HCEC 1CT (cell line): ENCODE measurements around the gene APOB.
A peak's percentile ranks its signal among the peaks of the same experiment; 100 is the strongest.

Source experiments
- DNase-seq: peaks from one replicate; pipeline ENCODE4 v3.0.0-alpha.2; 2017

The APOB gene

DNA sequence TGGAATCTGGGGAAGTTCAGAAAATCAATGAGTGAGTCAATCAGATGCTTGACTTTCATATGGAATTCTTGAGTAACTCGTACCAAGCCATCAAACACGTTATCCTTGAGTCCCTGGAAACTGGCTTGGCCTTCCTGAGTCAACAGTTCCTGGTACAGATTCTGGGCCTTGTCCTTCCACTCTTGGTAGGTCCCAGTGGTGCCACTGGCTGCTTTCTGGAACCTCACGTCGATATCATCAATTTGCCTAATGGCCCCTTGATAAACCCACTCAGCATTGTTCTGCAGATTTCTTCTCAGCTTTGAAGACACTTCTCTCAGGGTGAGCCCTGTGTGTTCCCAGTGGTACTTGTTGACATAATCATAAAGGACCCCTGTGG is 41.1 kb downstream of the APOB start:
- DNase-seq = no peak

DNA sequence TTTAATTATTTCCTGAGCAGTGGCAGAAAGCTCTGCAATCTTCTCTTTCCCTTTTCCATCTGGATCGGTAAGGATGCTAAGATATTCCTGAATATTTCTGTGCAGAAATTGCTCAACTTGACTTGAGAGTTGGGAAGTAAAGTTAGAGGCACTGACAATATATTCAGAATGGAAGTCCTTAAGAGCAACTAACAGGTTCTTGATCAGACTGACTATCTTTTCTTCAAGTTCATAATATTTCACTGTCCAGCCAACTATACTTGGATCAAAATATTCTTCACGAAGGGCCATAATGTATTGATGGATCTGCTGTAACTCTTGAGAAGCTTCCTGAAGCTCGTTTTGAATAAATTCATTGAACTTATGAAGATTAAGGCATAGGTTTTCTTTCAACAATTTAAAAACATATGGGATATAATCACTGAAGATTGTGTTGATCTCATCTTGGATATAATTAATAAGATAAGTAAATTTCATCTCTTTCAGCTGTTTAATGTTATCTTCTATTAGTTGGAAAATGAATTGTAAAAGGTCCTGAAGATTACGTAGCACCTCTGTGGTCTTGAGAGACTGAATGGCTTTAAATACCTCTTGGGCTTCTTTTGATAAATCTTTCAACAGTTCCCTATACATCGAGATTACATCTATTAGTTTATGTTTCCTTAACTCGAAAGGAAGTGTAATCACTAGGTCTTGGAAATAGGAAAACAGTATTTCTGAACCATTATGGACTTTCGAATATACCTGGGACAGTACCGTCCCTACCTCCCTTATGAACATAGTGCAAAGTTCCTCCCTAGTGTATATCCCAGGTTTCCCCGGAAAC is 41.7 kb downstream of the APOB start:
- DNase-seq = no peak

DNA sequence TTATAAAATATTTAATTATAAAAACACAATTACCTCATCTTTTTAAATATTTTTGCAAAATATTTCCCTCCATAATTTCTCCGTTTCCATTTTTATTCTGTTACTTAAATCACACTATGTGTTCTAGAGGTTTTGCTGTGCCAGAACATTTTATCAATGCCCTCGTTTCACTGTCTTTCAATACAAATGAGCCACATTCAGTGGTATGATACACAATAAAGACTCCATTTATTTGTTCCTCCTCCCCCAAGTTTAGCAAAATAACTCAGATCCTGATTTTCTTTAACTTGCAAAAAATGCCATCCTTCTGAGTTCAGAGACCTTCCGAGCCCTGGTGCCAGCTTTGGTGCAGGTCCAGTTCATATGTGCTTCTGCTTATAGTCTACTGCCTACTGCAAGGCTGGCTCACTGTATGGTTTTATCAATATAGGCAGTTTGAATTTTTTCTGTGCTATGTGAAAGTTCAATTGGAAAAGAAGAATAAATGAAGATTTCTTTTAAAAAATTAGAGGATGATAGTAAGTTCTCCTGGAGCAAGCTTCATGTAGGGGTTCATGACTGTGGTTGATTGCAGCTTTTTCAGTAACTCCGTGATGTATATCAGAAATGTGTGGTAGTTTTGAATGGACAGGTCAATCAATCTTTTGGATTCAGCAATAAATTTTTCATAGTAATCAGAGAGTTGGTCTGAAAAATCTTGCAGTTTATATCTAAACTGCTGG is 42.5 kb downstream of the APOB start:
- DNase-seq = no peak

DNA sequence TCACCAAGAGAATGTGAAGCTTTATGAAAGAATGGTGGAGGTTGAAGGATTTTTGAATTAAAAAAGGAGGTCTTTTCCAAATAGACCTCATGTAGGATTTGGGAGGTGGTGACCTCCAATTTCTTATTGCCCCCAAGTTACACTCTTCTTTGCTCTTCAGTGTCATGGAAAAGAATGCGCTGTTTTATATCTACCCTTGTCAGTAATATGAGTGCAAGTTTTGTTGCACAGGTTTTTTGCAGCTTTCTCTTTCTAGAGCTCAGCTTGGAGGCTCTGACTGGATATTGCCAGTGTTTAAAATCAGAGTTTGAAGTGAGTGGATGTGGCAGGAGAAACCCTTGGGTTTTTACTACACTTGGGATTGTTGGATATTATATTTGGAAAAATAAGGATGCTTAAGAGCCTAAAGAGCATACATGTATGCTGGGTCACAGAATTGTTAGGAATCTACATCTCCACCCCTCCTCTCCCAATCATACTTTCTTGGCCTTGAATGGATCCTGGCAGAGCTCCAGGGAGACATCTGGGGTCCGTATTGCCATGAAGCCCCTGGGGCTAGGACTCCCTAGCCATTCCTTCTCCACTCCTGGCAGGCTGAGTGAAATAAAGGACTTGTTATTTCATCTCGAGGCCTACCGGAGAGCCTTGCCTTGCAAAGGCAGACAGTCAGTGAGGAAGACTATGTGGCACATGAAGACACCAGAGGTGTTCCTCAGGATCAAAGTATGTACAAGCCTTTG is 43.8 kb downstream of the APOB start:
- no peak for DNase-seq

DNA sequence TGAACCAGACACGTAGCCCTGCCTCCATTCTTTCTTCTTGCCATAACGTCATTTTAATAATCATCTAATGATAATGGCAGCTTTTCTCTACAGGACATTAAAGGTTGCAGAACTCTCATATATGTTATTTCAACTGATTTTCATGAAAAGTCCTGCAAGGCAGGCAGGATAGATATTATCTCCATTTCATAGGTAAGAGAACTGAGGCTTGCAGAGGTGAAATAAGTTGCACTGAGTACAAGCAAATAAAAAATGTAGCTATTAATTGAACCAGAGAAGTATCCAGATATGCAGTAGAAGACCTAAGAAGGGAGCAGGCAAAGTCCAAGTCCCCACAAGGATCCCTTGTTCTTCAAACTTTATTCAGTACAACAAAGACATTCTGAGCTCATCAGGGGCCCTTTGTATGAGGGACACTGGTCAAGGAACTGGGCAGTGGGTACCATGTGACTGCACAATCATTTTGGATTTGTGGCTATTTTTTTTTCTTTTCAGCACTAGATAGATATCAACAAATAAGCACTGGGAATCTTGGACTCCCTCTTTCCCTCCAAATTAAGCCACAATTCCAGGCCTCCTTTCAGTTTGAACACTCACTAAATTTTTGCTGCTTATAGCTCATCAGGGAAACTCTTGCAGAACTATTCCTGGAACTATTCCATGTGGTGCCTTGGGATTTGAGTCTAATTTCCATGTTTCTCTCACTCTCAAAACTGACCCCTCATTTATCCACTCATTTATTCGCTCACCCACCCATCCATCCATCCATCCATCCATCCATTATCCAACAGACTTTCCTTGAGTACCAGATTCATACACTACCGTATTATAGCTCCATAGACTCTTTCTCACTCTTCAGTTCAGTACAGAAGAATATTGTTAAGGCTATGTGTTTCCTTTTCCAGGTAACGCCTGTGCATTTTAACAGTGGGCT is 44.6 kb downstream of the APOB start:
- DNase-seq = no peak

DNA sequence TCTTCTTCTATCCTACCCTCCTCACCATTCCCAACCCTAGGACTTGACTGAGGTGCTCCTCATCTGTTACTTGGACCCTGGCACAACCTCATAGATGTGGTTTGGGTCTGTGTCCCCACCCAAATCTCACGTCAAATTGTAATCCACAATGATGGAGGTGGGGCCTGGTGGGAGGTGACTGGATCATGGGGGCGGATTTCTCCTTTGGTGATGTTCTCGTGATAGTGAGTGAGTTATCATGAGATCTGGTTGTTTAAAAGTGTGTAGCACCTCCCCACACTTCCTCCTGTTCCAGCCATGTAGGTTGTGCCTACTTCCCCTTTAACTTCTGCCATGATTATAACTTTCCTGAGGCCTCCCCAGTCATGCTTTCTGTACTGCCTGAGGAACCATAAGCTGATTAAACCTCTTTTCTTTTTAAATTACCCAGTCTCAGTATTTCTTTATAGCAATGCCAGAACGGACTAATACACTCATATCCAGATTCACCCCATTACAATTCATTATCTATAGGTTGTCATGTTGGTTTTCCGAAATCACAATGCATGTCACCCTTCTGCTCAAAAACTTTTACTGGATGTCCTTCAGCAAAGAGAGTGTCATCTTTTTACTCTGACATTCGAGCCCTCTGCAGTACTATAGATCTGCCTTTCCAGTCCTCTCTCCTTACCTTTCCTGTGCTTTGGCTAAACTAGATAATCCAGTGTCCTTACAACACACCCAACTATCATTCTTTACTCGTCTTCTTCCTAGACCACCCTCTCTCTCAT is 45.7 kb downstream of the APOB start:
- DNase-seq = no peak

DNA sequence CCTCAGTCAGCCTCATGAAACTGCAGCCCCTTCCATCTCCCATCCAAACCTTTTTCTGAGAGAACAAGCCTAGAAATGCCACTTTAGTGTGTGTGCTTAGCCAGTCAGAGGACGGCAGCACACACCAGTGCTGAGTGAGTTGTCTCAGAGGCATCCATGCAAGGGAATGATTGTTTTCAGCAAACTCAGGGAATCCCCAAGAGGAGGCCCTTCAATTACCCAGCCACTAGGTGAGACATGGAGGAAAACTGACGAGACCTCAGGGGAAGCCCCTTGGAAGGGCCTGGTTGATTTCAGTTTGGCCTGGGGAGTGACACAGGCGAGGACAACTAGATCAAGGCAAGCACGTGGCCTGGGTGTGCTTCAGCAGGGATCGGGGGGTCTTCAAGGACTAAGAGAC is 49.7 kb downstream of the APOB start:
- no peak for DNase-seq

DNA sequence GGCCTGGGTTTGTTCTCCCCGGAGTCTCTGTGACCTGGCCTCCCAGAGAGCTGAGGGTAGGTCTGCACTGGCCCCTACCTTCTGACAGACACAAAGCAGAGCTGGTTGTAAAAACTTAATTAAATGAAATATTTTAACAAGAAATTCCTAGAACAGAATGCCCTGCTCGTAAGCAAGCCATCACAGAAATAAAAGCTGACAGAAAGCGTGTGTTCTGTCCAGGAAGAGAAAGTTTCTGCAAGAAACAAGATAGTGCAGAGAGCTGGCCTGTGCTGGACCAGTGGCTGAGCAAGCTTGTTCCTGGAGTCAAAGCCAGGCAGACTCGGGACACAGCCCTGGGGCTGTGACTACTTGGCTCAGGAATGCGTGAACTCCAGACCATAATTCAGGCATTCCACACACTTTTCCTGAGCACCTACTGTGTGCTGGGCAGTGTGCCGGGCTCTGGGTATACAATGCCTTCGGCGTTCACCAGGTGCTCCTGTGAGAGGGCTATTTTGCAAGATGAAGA is 51.6 kb downstream of the APOB start:
- peak; percentile 11 for DNase-seq

DNA sequence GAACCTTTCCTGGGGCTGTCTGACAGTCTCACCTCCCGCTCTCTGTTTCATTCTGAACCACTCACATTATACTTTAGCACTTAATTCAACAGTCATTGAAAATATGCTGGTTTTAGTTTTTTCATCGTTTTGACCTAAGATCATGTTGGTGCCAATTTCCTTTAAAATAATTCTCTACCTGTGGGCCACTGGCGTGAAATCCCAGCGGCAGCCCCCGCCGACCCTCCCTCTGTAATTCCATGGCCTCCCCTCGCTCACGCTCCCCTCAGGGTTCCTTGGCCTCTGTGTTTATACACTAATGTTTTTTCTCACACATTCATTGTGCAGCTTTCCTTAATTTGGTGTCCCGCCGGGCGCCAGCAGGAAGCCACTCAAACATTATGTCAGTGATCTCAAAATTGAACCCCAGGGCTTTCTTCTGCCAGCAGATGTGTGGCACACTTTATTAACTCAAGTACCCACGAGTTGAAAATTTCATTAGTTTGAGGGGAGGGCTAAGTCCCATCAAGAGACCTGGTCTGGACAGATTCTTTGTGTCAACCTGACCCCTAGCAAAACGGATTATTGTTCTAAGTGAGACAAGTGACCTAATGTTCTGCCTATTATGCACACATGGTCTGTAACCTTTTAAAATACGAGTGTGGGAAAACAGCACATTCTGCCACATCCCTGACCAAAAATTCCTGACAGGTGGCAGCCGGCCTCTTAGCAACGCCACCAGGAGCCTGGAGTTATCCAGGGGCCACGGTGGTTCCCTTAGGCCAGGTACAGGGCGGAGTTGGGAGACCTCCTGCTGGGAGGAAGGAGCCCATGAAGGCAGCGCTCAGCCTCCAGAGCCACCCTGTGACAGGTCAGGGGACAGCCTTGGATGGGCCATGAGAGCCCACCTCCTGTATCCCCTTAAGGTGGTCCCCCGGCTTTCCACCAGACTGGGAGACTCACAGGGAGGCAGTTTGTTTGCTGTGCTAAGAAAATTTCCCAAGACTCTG is 53.1 kb downstream of the APOB start:
- DNase-seq = no peak

DNA sequence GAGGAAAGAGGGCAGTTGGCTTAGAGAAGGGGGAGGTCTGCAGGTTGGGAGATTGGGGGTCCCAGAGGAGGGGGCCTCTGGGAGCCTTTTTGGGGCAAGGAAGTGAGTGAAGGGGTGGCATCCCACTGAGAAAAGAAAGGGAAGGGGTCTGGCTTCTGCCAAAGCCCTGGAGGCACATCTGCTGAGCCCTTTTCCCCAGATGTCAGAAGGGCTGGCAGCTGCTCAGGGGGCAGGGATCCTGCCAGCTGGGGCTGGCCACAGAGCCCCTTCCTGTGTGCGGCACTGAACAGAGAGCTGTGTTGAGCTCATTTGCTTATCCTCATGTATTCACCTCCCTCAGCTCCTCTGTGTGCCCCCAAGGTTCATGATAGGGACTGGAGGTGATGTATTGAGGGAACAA is 54.5 kb downstream of the APOB start:
- DNase-seq = no peak

DNA sequence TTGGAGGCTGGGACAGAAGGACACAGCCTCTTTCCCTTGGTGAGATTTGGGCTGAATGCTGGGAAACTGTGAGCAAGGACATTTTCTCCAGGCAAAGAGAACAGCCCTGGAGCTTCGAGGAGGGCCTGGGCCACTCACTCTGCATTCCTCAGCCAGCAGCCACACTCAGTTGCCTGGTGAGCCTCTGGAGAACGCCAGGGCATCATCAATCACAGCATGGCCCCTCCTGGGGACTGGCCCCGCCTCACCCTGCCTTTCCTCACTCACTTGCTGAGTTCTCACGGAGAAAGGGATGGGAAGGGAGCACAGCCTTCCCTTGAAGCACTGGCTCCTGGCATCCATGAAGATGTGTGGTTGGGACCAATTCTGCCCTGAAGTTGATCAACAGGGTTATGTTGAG is 55.0 kb downstream of the APOB start:
- DNase-seq = no peak

DNA sequence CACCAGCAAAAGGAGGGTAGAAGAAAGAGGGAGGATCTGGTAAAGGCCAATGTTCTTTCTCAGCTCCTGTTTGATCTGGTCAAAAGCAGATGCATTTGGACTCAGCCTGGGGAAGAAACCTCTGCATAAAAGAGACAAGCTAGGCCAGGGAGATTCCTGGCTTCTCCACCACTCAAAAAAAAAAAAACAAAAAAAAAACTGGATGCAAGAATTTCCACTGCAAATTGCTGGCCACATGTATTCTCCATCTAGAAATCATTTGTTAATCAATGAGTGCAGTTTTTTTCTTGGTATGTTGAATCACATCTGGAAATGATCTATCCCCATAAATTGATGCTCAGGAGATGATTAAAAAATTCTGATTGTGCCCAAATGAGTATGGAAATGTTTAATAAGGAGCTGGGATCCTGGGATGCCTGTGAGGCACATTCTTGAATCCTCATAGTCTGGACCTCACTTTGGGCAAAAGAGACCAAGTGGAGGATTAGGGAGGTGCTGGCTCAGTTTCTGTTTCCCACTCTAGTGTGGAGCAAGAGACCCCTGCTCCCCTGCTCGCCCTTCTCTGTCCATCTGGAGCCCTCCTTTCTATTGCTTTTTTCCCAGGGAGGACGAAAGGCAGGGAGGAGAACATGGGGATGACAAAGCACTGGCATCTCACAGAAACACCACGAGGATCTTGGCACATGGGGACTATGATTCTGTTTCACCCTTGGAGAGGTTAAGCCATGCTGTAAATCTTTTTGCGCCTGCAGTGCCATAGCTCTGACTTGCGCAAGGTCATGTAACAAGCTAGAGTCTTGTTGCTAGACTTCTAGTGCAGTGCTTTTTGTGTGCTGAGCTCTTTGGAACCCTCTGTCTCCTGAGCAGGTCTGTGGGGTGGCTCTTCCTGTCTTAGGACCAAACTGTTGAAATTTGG is 57.6 kb downstream of the APOB start:
- DNase-seq = no peak

DNA sequence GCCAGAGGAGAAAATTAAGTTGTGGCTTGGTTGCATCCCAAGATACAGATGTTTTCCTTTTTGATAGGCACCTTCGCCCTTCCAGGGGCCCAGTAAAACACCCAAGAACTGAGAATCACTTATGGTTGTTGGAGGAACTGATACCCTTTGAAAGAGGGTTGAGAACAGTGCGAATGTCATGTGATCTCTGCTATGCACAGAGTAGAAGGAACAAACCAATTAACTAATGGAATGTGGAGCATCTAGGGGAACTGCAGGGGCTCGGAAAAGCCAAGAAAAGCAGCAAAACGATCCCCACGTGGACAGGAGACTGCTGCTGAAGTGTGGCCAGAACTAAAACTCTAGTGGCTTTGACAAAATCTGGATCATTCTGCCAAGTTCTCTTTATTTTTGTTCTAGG is 58.8 kb downstream of the APOB start:
- no peak for DNase-seq

DNA sequence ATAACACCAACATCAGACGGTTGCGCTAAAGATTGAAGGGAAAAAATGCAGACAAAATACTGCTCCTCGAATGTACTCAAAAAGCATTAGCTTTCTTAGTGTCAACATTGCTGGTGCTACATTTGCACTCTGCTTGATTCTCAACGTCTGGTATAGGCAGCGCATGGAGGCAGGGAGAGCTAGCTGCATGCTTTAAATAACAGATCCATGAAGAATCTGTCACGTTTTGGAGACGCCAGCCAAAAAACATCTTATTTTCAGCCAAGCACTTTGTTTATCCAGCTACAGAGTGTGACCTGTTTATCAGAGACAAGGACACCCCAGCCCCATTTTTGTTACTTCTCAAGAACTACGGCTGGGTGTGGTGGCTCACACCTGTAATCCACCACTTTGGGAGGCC is 59.5 kb downstream of the APOB start:
- no peak for DNase-seq

DNA sequence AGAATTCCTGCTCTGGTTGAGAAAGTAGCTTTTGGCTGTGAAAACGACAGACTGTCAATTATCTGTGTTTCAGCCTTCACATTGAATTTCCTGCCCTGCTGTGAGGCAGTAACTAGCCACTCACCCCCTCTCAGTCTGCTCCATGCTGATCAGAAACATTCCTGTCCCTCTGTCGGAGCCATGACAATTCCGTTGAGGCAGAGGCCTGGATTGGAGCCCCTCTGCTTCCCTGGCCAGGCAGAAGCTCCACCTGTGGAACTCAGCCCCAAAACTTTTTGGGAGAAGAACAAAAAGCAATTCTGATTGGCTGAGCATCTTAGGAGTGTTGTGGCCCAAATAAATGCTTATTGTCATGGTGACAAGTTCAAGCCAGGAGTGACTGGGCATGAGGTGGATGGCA is 60.0 kb downstream of the APOB start:
- DNase-seq = no peak

DNA sequence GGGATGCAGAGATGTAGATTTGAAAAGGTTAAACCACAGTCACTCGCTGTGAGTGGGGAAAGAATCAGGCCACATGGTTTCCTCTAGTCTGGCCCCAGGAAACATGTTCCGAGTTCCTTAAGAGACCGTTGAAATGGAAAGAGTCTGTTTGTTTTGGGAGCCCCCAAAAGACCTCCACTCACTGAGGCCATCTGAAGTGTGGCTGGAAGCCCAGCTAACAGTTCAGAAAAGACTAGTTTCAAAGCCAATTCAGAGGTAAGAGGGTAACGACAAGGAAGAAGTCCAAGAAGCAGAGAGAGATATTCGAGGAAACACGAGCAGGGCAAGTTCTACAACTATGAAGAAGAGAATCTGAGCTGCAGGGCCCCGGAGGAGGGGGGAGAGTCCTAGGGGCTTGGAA is 61.0 kb downstream of the APOB start:
- no peak for DNase-seq

DNA sequence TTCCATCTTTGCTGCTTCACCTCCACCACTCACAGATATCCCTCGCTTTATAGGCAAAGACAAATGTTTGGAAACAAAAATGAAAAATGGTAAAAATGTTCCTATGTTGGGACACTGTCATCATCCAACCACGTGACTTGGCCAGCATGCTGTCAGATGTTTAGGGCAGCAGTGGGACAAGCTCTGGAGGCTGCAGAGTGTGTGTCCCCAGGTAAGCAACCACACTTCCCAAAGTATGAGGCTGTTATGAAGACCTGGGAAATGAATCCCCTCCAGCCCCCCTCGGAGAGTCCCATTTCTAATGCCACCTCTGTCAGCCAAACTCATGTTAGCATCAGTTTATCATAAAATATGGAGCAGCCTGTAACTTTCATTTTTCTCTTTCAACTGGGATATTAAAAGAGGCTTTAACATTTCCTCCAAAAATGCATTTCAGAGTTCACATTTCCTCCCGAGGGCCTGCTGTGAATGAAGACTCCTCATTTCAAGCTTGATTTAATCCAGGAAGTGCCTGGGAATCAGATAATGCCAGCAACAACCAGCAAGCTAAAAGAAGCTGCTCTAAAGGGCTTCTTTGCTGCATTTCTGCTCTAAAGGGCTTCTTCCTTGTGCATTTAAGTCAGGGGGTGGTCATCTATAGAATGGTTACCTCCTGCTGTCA is 66.2 kb downstream of the APOB start:
- no peak for DNase-seq

DNA sequence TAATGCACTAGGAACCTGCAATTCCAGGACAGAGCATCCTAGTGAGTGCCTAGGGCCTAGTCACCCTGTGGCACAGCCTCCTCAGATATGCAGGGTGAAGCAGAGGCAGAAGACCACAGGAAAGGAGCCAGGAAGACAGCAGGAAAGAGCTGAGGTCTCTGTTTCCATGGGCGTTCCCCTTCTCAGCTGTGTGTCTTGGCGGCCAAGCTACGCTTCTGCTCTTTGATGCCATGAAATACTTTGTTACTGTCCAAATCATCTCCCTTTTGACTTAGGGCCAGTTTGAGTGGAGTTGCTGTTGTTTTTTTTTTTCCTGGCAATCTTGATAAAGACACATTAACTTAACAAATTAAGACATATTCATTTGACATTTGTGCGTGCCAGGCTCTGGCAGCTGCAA is 67.3 kb downstream of the APOB start:
- no peak for DNase-seq
